ENCODE results near the gene C11orf87.

Gene C11orf87

DNA sequence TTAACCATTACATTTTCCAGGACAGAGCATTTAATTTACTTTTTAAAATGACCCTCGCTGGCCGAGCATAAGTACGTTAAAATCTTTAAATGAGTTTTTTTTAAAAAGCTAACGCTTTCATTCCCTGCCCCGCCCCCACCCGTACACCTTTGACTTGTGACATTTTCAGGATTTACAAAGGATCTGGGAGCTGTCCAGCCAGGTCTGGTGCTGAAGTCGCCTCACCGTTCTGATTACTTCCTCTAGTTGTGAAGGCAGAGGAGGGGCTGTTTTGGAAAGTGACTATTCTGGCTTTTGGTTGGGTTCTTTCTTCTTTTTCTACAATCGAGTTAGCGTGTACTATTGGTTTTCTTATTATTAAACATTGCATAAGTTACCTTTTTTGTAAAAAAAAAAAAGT, 2.9 kb downstream of the C11orf87 start:
- peak; percentile 47 for DNase-seq
- CTCF ChIA-PET = no interaction called here
- Mint-ChIP-seq H3K4me1 (no peaks in the 10 kb centered on the region), H3K9me3 (no peaks in the 10 kb centered on the region), H3K27me3 (peaks cover 39% of the 10 kb centered on the region), H3K27ac (no peak overlapping the region), H3K36me3 (no peaks in the 10 kb centered on the region), H3K4me3 (no peak overlapping the region)

DNA sequence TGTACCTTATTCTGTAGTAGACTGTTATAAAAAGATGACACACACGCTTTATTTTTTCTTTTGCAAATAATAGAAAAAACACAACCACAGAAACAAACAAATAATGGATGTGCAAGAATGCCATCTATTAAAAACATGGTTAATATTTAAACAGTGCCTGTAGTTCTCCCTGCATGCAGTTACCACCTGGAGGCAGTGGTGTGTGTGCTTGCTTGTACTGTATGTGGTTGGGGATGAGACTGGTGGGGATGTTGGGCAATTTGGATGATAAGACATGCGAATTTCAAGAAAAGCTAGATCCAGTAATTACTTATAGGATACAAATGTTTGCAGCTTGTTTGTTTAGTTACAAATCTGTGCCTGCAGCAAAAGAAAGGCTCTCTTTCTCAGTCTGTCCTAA, 3.6 kb downstream of the C11orf87 start:
- no peak overlapping the region for H3K4me3 Mint-ChIP-seq
- no peaks in the 10 kb centered on the region for H3K9me3 Mint-ChIP-seq
- no peak overlapping the region for H3K27ac Mint-ChIP-seq
- no peak for DNase-seq
- CTCF ChIA-PET = no interaction called here
- no peaks in the 10 kb centered on the region for H3K4me1 Mint-ChIP-seq
- H3K27me3 Mint-ChIP-seq = peaks cover 39% of the 10 kb centered on the region
- no peaks in the 10 kb centered on the region for H3K36me3 Mint-ChIP-seq

DNA sequence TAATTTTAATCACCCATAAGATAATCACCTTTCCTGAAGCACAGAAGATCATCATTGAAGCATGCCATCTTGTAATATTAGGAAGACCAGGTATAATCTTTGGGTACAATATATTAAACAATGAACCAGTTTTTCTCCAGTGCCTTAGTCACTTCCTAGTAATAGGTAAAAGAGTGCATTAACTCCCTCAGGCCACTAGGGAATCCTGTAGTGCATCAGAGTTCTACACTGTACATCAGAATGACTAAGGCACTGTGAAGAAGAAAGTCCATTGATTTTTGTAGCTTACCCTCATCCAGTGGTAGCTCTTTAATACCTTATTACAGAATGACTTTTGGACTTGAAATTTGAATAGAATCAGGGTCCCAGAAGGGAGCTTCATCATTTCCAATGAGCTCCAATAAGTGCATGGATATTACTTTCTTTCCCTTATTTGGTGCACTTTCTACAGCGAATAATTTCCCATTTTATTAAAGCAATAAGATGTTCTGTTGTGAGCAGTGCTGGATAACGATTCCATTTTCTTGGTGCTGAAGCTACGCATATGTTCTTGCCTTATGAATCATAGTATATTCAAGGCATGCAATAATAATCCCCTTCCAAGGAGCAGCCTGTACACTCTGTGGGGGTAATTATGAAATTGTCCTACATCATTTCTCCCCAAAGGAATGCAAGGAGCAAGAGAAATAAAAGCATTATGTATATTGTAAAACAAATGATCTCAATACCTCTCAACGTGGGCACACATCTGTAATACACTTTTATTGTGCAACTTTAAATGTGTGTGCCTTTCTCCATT, 4.7 kb downstream of the C11orf87 start:
- Mint-ChIP-seq H3K36me3 (no peaks in the 10 kb centered on the region), H3K27me3 (peaks cover 33% of the 10 kb centered on the region), H3K4me1 (no peaks in the 10 kb centered on the region), H3K27ac (no peak overlapping the region), H3K9me3 (no peaks in the 10 kb centered on the region), H3K4me3 (no peak overlapping the region)
- CTCF ChIA-PET = no interaction called here
- no peak for DNase-seq

DNA sequence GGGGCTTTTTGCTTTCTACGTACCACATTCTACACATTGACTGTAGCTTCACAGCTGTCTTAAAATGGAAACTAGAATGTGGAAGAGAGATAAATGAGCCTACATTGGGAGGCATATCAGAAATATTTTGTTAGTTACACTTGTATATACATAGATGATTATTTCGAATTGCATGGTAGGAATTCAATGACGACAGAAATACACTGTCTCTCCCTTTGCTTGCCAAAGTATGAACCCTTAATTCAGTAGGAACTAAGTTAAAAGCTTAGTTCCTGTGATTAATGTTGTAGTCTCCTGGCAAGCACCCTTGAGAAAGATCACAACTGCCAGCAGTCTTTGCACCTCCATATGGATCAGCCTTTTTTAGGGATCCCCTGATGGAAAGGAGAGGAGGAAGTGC, 10.1 kb downstream of the C11orf87 start:
- Mint-ChIP-seq H3K4me1 (no peaks in the 10 kb centered on the region), H3K27me3 (no peaks in the 10 kb centered on the region), H3K36me3 (no peaks in the 10 kb centered on the region), H3K27ac (no peak overlapping the region), H3K9me3 (no peaks in the 10 kb centered on the region), H3K4me3 (no peak overlapping the region)
- DNase-seq = no peak
- CTCF ChIA-PET = no interaction called here

DNA sequence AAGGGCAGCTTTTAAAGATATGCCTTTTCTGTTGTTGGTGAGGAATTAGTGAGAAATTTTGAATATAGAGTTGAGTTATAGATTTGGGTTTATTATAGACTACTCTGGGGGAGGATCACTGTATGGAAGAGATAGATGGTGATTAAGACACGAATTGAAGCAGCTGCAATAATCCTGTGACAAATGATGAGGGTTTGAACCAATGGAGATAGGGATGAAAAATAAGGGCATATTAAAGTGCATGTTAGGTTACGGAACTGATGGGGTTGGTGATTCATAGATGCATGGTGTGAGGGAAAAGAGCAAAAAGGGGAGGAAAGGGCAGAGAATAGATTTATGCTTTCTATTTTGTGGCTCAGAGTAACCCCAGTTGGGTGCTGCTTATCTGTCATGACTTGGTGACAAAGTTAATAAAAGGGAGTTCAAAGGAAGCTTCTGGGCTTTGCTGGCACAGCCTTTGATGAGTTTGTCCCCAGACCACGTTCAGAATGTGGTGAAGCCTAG, 11.8 kb downstream of the C11orf87 start:
- no peak for DNase-seq
- H3K36me3 Mint-ChIP-seq = no peaks in the 10 kb centered on the region
- H3K9me3 Mint-ChIP-seq = no peaks in the 10 kb centered on the region

DNA sequence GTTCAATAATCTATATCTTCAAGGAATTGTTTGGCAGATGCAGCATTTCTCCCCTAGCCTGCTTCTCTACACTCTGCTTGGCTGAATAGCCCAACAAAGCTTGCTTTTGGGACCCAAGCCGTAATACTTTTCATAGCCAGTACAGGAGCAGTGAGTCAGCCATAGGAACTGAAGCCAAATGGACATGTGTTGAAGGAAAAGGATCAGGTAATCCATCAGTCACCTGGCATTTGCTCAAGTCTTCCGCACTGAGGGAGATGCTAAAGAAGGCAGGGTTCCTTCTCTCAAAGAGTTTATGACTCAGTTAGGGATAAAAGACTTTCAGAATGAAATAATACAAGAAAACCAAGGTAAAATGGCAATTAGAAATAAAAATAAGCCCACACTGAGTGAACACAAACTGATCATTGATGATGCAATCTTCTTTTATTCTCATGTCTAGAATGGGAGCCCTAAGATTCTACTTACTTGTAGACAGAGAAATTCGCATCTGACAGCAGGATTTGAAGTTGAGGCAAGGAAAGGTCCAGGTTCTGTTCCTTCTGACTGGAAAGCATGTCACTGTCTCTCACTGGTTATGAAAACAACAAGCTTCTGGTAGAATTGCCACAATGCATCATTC, 13.2 kb downstream of the C11orf87 start:
- no peaks in the 10 kb centered on the region for H3K9me3 Mint-ChIP-seq

More for the DNA sequence above, 11.8 kb downstream of the C11orf87 start:
- no peak overlapping the region for H3K4me3 Mint-ChIP-seq
- H3K27me3 Mint-ChIP-seq = no peaks in the 10 kb centered on the region
- H3K27ac Mint-ChIP-seq = no peak overlapping the region
- H3K4me1 Mint-ChIP-seq = no peaks in the 10 kb centered on the region
- CTCF ChIA-PET = no interaction called here

DNA sequence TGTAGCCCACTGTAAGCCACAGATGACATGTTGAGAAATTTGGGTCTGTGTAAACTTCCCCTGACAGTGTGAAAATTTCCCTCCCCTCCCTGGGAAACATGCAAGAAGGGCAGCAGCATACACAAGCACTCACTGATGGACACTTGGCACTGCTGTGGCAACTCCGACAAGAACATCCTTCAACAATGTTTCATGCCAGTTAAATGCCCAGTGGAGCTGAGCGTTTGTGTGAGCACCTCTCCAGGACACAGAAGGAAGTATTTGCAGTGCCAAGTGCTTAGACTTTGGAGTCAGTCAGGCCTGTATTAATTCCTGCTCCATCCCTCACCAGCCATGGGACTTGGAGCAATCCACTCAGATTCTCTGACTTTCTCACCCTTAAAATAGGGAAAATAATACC, 17.7 kb downstream of the C11orf87 start:
- H3K27me3 Mint-ChIP-seq = no peaks in the 10 kb centered on the region
- no peak for DNase-seq
- H3K36me3 Mint-ChIP-seq = no peaks in the 10 kb centered on the region
- H3K27ac Mint-ChIP-seq = no peak overlapping the region
- CTCF ChIA-PET = no interaction called here
- H3K9me3 Mint-ChIP-seq = peaks cover 3% of the 10 kb centered on the region
- H3K4me3 Mint-ChIP-seq = no peak overlapping the region
- H3K4me1 Mint-ChIP-seq = no peaks in the 10 kb centered on the region

More for the DNA sequence above, 13.2 kb downstream of the C11orf87 start:
- DNase-seq = no peak
- H3K27me3 Mint-ChIP-seq = no peaks in the 10 kb centered on the region
- H3K4me1 Mint-ChIP-seq = no peaks in the 10 kb centered on the region
- no peak overlapping the region for H3K4me3 Mint-ChIP-seq
- CTCF ChIA-PET = no interaction called here
- no peaks in the 10 kb centered on the region for H3K36me3 Mint-ChIP-seq
- H3K27ac Mint-ChIP-seq = no peak overlapping the region

DNA sequence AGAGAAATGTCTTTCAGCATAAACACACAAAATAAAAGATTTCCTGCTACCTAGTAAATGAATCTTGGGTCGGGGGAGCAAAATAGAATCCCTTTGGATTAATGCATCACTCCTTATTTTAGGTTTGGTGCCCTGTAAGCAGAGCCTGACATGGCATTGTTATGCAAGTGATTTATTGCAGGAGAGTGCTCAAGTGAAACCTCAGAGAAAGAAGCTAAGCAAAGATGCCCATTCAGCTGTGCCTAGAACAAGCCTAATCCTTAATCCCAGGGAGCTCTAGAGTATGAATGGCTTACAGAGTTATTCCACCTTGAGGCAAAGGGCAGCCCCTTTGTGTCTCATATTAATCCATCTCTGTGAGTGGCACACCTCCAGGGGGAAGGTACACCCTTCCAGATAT, 21.1 kb downstream of the C11orf87 start:
- Mint-ChIP-seq H3K4me1 (no peaks in the 10 kb centered on the region), H3K27ac (no peak overlapping the region), H3K4me3 (no peak overlapping the region), H3K27me3 (no peaks in the 10 kb centered on the region), H3K9me3 (peaks cover 3% of the 10 kb centered on the region), H3K36me3 (no peaks in the 10 kb centered on the region)
- DNase-seq = no peak
- CTCF ChIA-PET = no interaction called here

DNA sequence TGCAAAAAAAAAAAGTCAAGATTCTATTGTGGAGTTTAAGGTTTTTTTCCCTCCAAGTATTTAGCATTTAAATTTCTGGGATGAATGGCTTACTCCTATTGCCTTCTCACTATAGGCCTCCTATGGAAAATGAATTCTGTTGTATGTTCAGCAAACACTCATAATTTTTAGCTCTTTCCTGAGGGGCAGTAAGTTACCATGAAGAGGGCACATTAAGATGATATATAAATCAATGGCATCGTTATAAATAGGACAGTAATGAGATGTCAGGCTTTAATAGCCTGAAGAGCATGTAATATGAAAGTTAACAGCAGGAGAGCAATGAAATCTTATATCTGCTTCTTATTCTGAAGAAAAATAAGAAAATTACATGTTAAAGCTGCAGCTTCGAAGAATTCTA, 32.9 kb downstream of the C11orf87 start:
- Mint-ChIP-seq H3K27ac (no peak overlapping the region), H3K36me3 (no peaks in the 10 kb centered on the region), H3K27me3 (no peaks in the 10 kb centered on the region), H3K9me3 (peaks cover 7% of the 10 kb centered on the region), H3K4me1 (no peaks in the 10 kb centered on the region), H3K4me3 (no peak overlapping the region)
- no peak for DNase-seq
- CTCF ChIA-PET = no interaction called here

Measured in activated naive CD4-positive, alpha-beta T cell treated with anti-CD3 and anti-CD28 coated beads, Interleukin-2, amount 10 ng/mL, durations not matched to agents 7 days and 5 days (primary cell).